HEK293T (cell line): ENCODE results near the gene CCNL2.

Experiments
- CTCF ChIA-PET: fragments of 350-600 bp; formaldehyde crosslinking; extraction: SDS; loops from one replicate; lab custom pipeline; 2021; ENCODE audit warnings: antibody characterized with exemption, inconsistent platforms; lab: Yijun Ruan, JAX
- POLR2A ChIA-PET: fragments of 350-600 bp; formaldehyde crosslinking; extraction: SDS; loops from one replicate; lab custom pipeline; 2020; ENCODE audit warnings: antibody characterized with exemption, inconsistent platforms; lab: Yijun Ruan, JAX
- DNase-seq: peaks from one replicate; pipeline ENCODE4 v3.0.0; 2012; ENCODE audit warnings: mixed read lengths; ENCODE audit errors: extremely low spot score
- ARNT ChIP-seq: fragments of 450-650 bp; IDR thresholded peaks from 2 replicates; pipeline ENCODE4 v1.6.1; 2017; ENCODE audit warnings: mild to moderate bottlenecking
- BHLHE40 ChIP-seq: fragments of 450-650 bp; IDR thresholded peaks from 2 replicates; pipeline ENCODE4 v1.6.1; 2016; ENCODE audit warnings: mild to moderate bottlenecking, moderate library complexity, borderline replicate concordance
- CTBP1 ChIP-seq: fragments of 450-650 bp; IDR thresholded peaks from 2 replicates; pipeline ENCODE4 v1.6.1; 2016; ENCODE audit warnings: borderline replicate concordance
- ELF4 ChIP-seq: fragments of 450-650 bp; IDR thresholded peaks from 2 replicates; pipeline ENCODE4 v1.6.1; 2017; ENCODE audit warnings: antibody characterized with exemption
- FOXA1 ChIP-seq: fragments of 450-650 bp; IDR thresholded peaks from 2 replicates; pipeline ENCODE4 v1.6.1; 2016; ENCODE audit warnings: mild to moderate bottlenecking
- FOXK2 ChIP-seq: fragments of 450-650 bp; IDR thresholded peaks from 2 replicates; pipeline ENCODE4 v1.6.1; 2016; ENCODE audit warnings: mild to moderate bottlenecking
- FOXM1 ChIP-seq: fragments of 450-650 bp; IDR thresholded peaks from 2 replicates; pipeline ENCODE4 v1.6.1; 2017; ENCODE audit warnings: mild to moderate bottlenecking, borderline replicate concordance
- HDGF ChIP-seq: fragments of 450-650 bp; IDR thresholded peaks from 2 replicates; pipeline ENCODE4 v1.6.1; 2017; ENCODE audit warnings: antibody characterized with exemption, borderline replicate concordance
- L3MBTL2 ChIP-seq: fragments of 450-650 bp; conservative IDR thresholded peaks from 2 replicates; pipeline ENCODE4 v1.6.1; 2016; ENCODE audit warnings: mild to moderate bottlenecking
- LEF1 ChIP-seq: fragments of 450-650 bp; IDR thresholded peaks from 2 replicates; pipeline ENCODE4 v1.6.1; 2017; ENCODE audit warnings: mild to moderate bottlenecking, borderline replicate concordance
- NFRKB ChIP-seq: fragments of 450-650 bp; IDR thresholded peaks from 2 replicates; pipeline ENCODE4 v1.6.1; 2016; ENCODE audit warnings: mild to moderate bottlenecking, moderate library complexity
- SP1 ChIP-seq: fragments of 450-650 bp; IDR thresholded peaks from 2 replicates; pipeline ENCODE4 v1.6.1; 2017
- SUZ12 ChIP-seq: fragments of 450-650 bp; IDR thresholded peaks from 2 replicates; pipeline ENCODE4 v1.6.1; 2016; ENCODE audit warnings: mild to moderate bottlenecking
- TARDBP ChIP-seq: fragments of 450-650 bp; IDR thresholded peaks from 2 replicates; pipeline ENCODE4 v1.6.1; 2016
- ZNF384 ChIP-seq: fragments of 450-650 bp; IDR thresholded peaks from 2 replicates; pipeline ENCODE4 v1.6.1; 2016
- TF ChIP-seq, protein P1 (sequence below): fragments of 450-650 bp; IDR thresholded peaks from 2 replicates; pipeline ENCODE4 v1.6.1; 2016

CCNL2 gene

DNA sequence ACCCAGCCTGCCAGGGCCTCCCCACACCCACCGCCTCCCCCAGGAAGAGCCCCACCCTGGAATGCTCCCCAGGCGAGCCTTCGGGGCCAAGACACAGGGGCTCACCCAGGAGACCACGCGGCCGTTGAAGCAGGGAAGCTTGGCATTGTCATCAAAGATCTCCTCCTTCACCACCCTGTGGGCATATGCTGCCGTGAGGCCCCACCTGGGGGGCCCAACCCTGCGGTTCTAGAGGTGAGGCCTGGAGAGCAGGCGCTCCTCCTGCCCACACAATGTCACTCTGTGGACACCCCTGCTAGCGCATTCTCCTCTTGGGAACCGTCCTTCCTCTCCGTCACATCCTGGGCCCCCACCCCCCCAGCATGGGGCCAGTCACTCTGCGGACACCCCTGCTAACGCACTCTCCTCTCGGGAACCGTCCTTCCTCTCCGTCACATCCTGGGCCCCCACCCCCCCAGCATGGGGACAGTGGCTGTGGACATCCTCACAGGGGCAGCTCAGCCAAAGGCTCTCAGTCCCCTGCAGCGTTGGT, 56.5 kb downstream of the CCNL2 start:
- POLR2A ChIA-PET: interaction anchor here (0.6 kb wide), 1 partner anchor 47 kb away, joined by 4 read pairs; no protein-coding TSS in a partner anchor
- TF ChIP-seq BHLHE40: no peak
- TF ChIP-seq ARNT: no peak
- TF ChIP-seq SUZ12: no peak
- no peak for TF ChIP-seq CTBP1
- no peak for TF ChIP-seq TARDBP
- CTCF ChIA-PET: no interaction called here
- no peak for DNase-seq

DNA sequence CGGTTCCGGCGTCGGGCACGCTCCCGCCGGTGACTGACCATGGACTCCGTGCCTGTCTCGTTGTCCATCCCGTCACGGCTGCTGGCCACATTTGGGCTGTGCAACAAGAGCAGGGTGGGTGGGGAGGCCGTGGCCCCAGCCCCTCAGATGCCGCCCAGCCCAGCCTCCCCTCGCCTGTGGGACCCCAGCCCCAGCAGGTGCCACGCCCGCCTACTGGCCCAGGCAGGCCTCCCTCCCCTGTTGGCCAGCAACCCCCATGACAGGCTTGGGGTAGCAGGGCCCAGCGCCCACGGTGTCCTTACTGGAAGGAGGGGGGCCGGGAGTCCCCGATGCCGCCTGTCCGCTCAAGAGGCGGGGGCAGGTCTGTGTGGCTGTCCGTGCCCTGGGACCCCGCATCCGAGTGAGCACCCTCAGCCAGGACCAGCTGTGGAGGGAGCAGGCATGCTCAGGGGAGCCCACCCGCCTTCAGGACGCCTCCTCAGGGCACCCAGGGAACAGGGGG, 57.0 kb downstream of the CCNL2 start:
- ChIA-PET CTCF (no interaction called here), POLR2A (no interaction called here)
- no peak for DNase-seq
- no peak for TF ChIP-seq NFRKB
- no peak for TF ChIP-seq SP1
- TF ChIP-seq BHLHE40: no peak
- no peak for TF ChIP-seq L3MBTL2
- no peak for TF ChIP-seq CTBP1
- TF ChIP-seq FOXM1: no peak
- TF ChIP-seq ARNT: no peak
- TF ChIP-seq, protein P1, sequence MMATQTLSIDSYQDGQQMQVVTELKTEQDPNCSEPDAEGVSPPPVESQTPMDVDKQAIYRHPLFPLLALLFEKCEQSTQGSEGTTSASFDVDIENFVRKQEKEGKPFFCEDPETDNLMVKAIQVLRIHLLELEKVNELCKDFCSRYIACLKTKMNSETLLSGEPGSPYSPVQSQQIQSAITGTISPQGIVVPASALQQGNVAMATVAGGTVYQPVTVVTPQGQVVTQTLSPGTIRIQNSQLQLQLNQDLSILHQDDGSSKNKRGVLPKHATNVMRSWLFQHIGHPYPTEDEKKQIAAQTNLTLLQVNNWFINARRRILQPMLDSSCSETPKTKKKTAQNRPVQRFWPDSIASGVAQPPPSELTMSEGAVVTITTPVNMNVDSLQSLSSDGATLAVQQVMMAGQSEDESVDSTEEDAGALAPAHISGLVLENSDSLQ: no peak
- no peak for TF ChIP-seq TARDBP
- no peak for TF ChIP-seq FOXK2
- no peak for TF ChIP-seq ELF4
- no peak for TF ChIP-seq ZNF384
- no peak for TF ChIP-seq FOXA1
- no peak for TF ChIP-seq LEF1
- TF ChIP-seq HDGF: no peak
- no peak for TF ChIP-seq SUZ12

DNA sequence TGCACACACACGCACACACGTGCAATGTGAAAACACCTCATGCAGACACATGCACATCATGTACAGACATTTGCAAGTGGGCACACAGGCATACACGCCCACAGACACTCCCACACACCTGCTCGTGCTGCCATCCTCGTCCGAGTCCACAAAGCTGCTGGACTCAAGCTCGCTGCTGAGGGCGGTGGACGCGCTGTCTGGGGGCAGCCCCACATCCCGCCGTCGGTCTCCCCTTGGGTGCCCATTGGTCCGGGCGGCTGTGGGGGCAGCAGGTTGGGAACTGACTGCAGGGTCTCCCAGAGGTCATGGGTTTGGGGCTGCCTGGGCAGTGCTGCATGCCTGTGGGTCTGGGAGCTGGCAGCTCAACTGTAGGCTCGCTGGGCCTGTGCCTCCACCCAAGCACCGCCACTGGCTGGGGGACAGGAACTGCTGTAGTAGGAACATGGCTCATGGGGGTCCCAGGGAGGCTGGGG, 57.5 kb downstream of the CCNL2 start:
- CTCF ChIA-PET: no interaction called here
- TF ChIP-seq SUZ12: no peak
- no peak for DNase-seq
- POLR2A ChIA-PET: no interaction called here

DNA sequence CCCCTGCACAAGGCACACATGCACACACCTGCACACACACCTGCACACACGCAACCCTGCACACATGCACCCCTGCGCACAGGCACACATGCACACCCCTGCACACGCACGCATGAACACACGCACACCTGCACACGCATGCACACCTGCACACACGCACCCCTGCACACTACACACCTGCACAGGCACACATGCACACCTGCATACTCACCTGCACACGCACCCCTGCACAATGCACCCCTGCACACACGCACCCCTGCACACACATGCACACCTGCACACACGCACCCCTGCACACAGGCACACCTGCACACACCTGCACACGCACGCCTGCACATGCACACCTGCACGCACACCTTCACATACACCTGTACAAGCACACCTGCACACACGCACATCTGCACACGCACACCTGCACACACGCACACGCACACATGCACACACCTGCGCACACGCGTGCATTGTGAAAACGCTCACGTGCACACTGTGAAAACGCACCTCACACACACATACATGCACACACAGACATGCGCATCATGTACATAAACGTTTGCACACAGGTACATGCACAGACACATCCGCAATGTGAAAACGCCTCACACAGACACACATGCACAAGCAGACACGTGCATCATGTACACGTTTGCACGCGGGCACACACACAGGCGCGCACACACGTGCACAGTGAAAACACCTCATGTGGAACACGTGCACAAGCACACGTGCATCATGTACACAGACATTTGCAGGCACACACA, 58.2 kb downstream of the CCNL2 start:
- TF ChIP-seq FOXA1 (no peak), TARDBP (peak; percentile 66)
- ChIA-PET CTCF (no interaction called here), POLR2A (no interaction called here)
- no peak for DNase-seq

DNA sequence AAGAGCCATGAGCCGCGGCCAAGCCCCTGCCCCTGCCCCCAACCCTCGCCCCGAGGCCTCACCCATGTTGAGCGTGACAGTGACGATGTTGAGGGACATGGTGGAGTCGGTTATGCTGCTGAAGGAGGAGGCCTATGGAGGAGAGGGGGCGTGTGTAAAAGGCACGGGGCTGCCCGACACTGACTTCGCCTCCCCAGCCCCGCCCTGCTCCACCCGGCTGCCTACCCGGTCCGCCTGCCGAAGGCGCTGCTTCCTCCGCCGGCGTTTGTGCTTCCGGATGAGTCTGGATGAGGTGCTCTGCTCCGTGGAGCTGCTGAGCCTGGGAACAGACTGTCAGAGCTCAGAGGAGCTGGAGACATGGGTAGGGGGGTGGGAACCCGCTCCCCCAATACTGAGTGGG, 59.0 kb downstream of the CCNL2 start:
- TF ChIP-seq L3MBTL2 (no peak), HDGF (no peak), TARDBP (no peak), NFRKB (no peak), ARNT (no peak), CTBP1 (no peak), SUZ12 (no peak)
- TF ChIP-seq, protein P1: no peak
- CTCF ChIA-PET: no interaction called here
- POLR2A ChIA-PET: no interaction called here
- DNase-seq: no peak

DNA sequence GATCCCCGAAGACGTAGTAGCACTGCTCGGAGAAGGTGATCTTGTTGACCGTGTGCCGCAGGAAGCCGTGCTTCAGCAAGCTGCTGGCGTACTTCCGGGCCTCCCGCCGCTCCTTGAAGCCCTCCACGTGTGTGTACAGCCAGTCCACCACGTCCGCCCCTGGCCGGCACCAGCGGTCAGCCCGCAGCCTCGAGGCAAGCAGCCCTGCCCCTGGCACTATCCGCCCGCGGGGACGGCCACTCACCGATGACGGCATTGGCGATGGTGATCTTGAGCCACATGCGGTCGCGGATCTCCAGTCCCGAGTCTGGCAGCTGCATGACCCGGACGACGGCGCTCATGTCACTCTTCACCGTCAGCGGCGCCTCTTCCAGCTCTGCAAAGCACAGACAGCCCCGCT, 60.9 kb downstream of the CCNL2 start:
- CTCF ChIA-PET: no interaction called here
- POLR2A ChIA-PET: interaction anchor here (1.1 kb wide), 1 partner anchor 10 kb away, joined by 3 read pairs; no protein-coding TSS in a partner anchor
- no peak for DNase-seq
- TF ChIP-seq NFRKB (no peak), ZNF384 (no peak), ELF4 (no peak), ARNT (no peak), HDGF (no peak), TARDBP (no peak), BHLHE40 (no peak)

DNA sequence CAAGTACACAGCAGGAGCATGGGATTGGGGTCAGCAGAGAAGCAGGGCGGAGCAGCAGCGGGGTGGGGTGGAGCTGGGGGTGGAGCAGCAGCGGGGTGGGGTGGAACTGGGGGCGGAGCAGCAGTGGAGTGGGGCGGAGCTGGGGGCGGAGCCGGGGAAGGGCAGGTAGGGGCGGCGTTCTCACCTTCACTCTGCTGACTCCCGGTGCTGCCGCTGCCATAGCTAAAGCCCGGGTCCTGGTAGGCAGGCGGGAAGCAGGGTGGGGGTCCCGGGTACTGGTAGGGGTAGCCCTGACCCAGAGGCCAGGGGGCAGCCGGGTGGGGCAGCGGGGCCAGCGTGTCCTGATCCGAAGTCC, 61.4 kb downstream of the CCNL2 start:
- TF ChIP-seq ELF4 (no peak), FOXK2 (no peak), CTBP1 (no peak), FOXM1 (no peak), SP1 (no peak), NFRKB (no peak), ARNT (no peak), BHLHE40 (no peak), TARDBP (no peak), L3MBTL2 (no peak), ZNF384 (no peak), SUZ12 (no peak), HDGF (no peak), FOXA1 (no peak), LEF1 (no peak)
- TF ChIP-seq, protein P1: no peak
- DNase-seq: peak; percentile 61
- POLR2A ChIA-PET: interaction anchor here (1.1 kb wide), 1 partner anchor 10 kb away, joined by 3 read pairs; no protein-coding TSS in a partner anchor
- CTCF ChIA-PET: no interaction called here
